ENCODE measurements around the gene PCDH9.
A peak's percentile ranks its signal among the peaks of the same experiment; 100 is the strongest.

PCDH9 gene

DNA sequence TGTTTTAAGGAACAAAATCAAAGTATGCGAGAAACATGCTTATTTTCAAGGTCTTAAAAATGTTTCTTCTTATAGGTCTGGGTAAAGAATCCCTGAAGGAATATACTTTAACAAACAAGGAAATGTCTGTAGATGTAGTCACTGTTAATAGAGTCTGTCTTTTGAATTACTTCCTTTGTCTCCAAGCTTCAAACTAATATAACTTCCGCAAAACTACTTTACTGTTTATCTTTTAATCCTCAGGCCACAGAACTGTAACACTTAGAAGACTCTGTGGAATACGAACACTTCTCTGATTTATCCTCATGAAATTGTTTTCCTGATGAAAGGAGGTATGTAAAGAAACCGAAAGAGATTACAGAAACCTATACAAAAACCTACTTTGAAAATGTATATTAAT lies 316.0 kb downstream of the PCDH9 start:
- Histone ChIP-seq H3K9ac (ENCODE audit: low read depth, low read length, poor library complexity) (no peak overlapping the region), H4K91ac (ENCODE audit: low read depth, low read length, poor library complexity) (no peak overlapping the region), H3K27me3 (ENCODE audit: control insufficient read depth in 3 of 3, insufficient read depth in 3 of 3, low read depth in 1 of 3, low read length in 3 of 3) (no peaks in the 10 kb centered on the region), H3K23ac (ENCODE audit: low read depth, low read length, poor library complexity) (no peak overlapping the region), H3K4me3 (ENCODE audit: low read length in 2 of 2) (no peak overlapping the region), H3K4me1 (ENCODE audit: control insufficient read depth in 2 of 2, insufficient read depth in 1 of 2, low read depth in 1 of 2, low read length in 2 of 2) (peaks cover 0 to 2% of the 10 kb centered on the region in 2 donors), H3K14ac (ENCODE audit: low read length) (no peak overlapping the region), H2BK5ac (ENCODE audit: low read length) (no peak overlapping the region), H3K27ac (replicated peaks; ENCODE audit: low read length) (no peak overlapping the region), H3K79me1 (ENCODE audit: low read depth, low read length) (no peaks in the 10 kb centered on the region), H3K9me3 (replicated peaks in 1 of 2; ENCODE audit: control insufficient read depth in 2 of 2, insufficient read depth in 1 of 2, low read depth in 1 of 2, low read length in 2 of 2) (no peaks in the 10 kb centered on the region), H3K4ac (ENCODE audit: low read length) (no peak overlapping the region), H2BK12ac (ENCODE audit: low read length) (no peak overlapping the region), H3K4me2 (ENCODE audit: insufficient read depth, low read length, poor library complexity, severe bottlenecking) (no peak overlapping the region), H3K18ac (ENCODE audit: low read length) (no peak overlapping the region), H2BK15ac (ENCODE audit: low read length) (no peak overlapping the region), H3K36me3 (replicated peaks in 1 of 2; ENCODE audit: control insufficient read depth in 2 of 2, insufficient read depth in 2 of 2, low read length in 2 of 2) (no peaks in the 10 kb centered on the region), H2AK5ac (ENCODE audit: low read depth, low read length) (no peak overlapping the region), H4K8ac (ENCODE audit: low read depth, low read length) (no peak overlapping the region), H2BK120ac (ENCODE audit: low read depth, low read length) (no peak overlapping the region), H2AFZ (ENCODE audit: low read length) (peak overlapping the region; percentile 65)
- no CpG with 5 or more reads among the region's 4 CpGs for WGBS, 2 donors (ENCODE audit: extremely low coverage in 2 of 2, insufficient read length in 2 of 2, insufficient replicate concordance in 1 of 2)
- DNase-seq (ENCODE audit: low spot score): no peak

DNA sequence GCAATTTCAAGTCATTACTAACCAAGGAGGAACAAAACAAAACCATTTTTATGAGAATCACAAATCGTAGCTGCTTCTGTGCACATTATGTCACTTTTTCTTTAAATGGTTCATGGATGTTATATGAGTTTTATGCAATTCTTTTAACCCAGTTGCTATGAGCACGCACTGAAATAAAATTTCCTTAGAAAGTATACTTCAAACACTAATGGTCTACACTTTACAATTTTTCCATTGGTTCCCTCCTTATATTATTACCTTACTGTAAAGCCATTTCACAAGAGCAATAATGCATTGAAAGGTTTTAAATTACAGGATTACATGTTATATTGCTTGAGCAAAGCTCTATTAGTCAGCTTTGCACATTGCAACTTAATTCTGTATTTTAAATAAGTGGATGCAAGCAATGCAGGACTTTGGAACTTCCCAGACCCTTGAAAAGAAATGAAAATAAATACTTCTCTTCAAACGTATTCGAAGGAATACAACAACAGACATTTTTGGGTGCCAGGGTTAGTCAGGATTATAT lies 318.7 kb downstream of the PCDH9 start:
- Histone ChIP-seq H2BK120ac (ENCODE audit: low read depth, low read length) (no peak overlapping the region), H3K9me3 (replicated peaks in 1 of 2; ENCODE audit: control insufficient read depth in 2 of 2, insufficient read depth in 1 of 2, low read depth in 1 of 2, low read length in 2 of 2) (no peaks in the 10 kb centered on the region), H3K4me1 (ENCODE audit: control insufficient read depth in 2 of 2, insufficient read depth in 1 of 2, low read depth in 1 of 2, low read length in 2 of 2) (peaks cover 0 to 2% of the 10 kb centered on the region in 2 donors), H3K23ac (ENCODE audit: low read depth, low read length, poor library complexity) (no peak overlapping the region), H2AFZ (ENCODE audit: low read length) (no peak overlapping the region), H3K18ac (ENCODE audit: low read length) (no peak overlapping the region), H3K79me1 (ENCODE audit: low read depth, low read length) (no peaks in the 10 kb centered on the region), H3K4me2 (ENCODE audit: insufficient read depth, low read length, poor library complexity, severe bottlenecking) (no peak overlapping the region), H2AK5ac (ENCODE audit: low read depth, low read length) (no peak overlapping the region), H3K4me3 (ENCODE audit: low read length in 2 of 2) (no peak overlapping the region), H3K4ac (ENCODE audit: low read length) (no peak overlapping the region), H2BK12ac (ENCODE audit: low read length) (no peak overlapping the region), H3K9ac (ENCODE audit: low read depth, low read length, poor library complexity) (no peak overlapping the region), H3K36me3 (replicated peaks in 1 of 2; ENCODE audit: control insufficient read depth in 2 of 2, insufficient read depth in 2 of 2, low read length in 2 of 2) (no peaks in the 10 kb centered on the region), H3K27me3 (ENCODE audit: control insufficient read depth in 3 of 3, insufficient read depth in 3 of 3, low read depth in 1 of 3, low read length in 3 of 3) (no peaks in the 10 kb centered on the region), H2BK5ac (ENCODE audit: low read length) (no peak overlapping the region), H4K8ac (ENCODE audit: low read depth, low read length) (no peak overlapping the region), H3K14ac (ENCODE audit: low read length) (no peak overlapping the region), H2BK15ac (ENCODE audit: low read length) (no peak overlapping the region), H3K27ac (replicated peaks; ENCODE audit: low read length) (no peak overlapping the region), H4K91ac (ENCODE audit: low read depth, low read length, poor library complexity) (no peak overlapping the region)
- no peak for DNase-seq (ENCODE audit: low spot score)
- WGBS, 2 donors (ENCODE audit: extremely low coverage in 2 of 2, insufficient read length in 2 of 2, insufficient replicate concordance in 1 of 2): no CpG with 5 or more reads among the region's 4 CpGs

DNA sequence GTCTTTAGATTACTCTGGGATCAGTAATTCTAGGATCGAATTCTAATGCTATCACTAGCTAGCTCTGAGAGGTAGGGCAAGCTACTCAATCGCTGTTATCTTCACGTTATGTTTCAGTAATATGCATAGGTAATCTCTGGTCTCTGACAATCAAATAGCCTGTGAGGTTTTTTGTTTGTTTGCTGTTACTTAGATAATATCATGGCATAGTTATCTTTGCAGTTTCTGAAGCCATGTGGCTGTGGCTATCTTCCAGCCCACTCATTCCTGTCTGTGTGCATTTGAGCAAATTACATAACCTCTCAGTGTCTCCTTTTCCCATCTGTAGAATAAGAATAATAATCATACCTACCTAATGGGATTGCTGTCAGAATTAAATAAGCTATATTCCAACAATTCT lies 330.2 kb downstream of the PCDH9 start:
- WGBS, 2 donors (ENCODE audit: extremely low coverage in 2 of 2, insufficient read length in 2 of 2, insufficient replicate concordance in 1 of 2): no CpG with 5 or more reads among the region's 3 CpGs
- Histone ChIP-seq H2BK12ac (ENCODE audit: low read length) (no peak overlapping the region), H3K4ac (ENCODE audit: low read length) (no peak overlapping the region)

DNA sequence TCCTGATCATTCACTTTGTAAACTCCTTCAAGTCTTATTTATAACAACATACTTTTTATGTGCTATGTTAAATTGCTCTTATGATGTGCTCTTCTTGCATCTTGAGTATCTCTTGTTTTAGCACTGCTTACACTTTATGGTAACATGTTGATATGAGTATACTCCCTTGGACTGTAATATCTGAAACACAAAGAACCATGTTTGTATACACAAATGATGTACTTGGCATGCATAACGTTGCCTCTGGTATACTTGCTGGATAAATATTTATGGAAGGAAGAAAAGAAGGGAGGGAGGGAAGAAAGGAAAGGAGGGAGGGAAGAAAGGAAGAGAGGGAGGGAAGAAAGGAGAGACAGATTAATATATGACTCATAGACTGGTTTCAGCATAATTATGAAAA lies 333.2 kb downstream of the PCDH9 start:
- Histone ChIP-seq H3K14ac (ENCODE audit: low read length) (no peak overlapping the region), H2BK5ac (ENCODE audit: low read length) (no peak overlapping the region), H2BK15ac (ENCODE audit: low read length) (no peak overlapping the region), H3K23ac (ENCODE audit: low read depth, low read length, poor library complexity) (no peak overlapping the region), H2AFZ (ENCODE audit: low read length) (no peak overlapping the region), H3K4ac (ENCODE audit: low read length) (no peak overlapping the region), H3K4me2 (ENCODE audit: insufficient read depth, low read length, poor library complexity, severe bottlenecking) (no peak overlapping the region), H3K9me3 (replicated peaks in 1 of 2; ENCODE audit: control insufficient read depth in 2 of 2, insufficient read depth in 1 of 2, low read depth in 1 of 2, low read length in 2 of 2) (no peaks in the 10 kb centered on the region), H3K4me3 (ENCODE audit: low read length in 2 of 2) (no peak overlapping the region), H2BK12ac (ENCODE audit: low read length) (no peak overlapping the region), H3K79me1 (ENCODE audit: low read depth, low read length) (no peaks in the 10 kb centered on the region), H4K91ac (ENCODE audit: low read depth, low read length, poor library complexity) (no peak overlapping the region), H3K27me3 (ENCODE audit: control insufficient read depth in 3 of 3, insufficient read depth in 3 of 3, low read depth in 1 of 3, low read length in 3 of 3) (no peaks in the 10 kb centered on the region), H3K27ac (replicated peaks; ENCODE audit: low read length) (no peak overlapping the region), H3K36me3 (replicated peaks in 1 of 2; ENCODE audit: control insufficient read depth in 2 of 2, insufficient read depth in 2 of 2, low read length in 2 of 2) (no peaks in the 10 kb centered on the region), H2AK5ac (ENCODE audit: low read depth, low read length) (no peak overlapping the region), H2BK120ac (ENCODE audit: low read depth, low read length) (no peak overlapping the region), H3K9ac (ENCODE audit: low read depth, low read length, poor library complexity) (no peak overlapping the region), H4K8ac (ENCODE audit: low read depth, low read length) (no peak overlapping the region), H3K18ac (ENCODE audit: low read length) (no peak overlapping the region), H3K4me1 (ENCODE audit: control insufficient read depth in 2 of 2, insufficient read depth in 1 of 2, low read depth in 1 of 2, low read length in 2 of 2) (no peaks in the 10 kb centered on the region)
- no CpG with 5 or more reads among the region's 1 CpG for WGBS, 2 donors (ENCODE audit: extremely low coverage in 2 of 2, insufficient read length in 2 of 2, insufficient replicate concordance in 1 of 2)
- DNase-seq (ENCODE audit: low spot score): no peak

More for the DNA sequence above, 330.2 kb downstream of the PCDH9 start:
- Histone ChIP-seq H3K4me3 (ENCODE audit: low read length in 2 of 2) (no peak overlapping the region), H3K23ac (ENCODE audit: low read depth, low read length, poor library complexity) (no peak overlapping the region), H2AK5ac (ENCODE audit: low read depth, low read length) (no peak overlapping the region), H4K8ac (ENCODE audit: low read depth, low read length) (no peak overlapping the region), H3K4me2 (ENCODE audit: insufficient read depth, low read length, poor library complexity, severe bottlenecking) (no peak overlapping the region), H2BK120ac (ENCODE audit: low read depth, low read length) (no peak overlapping the region), H3K27ac (replicated peaks; ENCODE audit: low read length) (no peak overlapping the region), H2BK15ac (ENCODE audit: low read length) (no peak overlapping the region), H2AFZ (ENCODE audit: low read length) (no peak overlapping the region), H4K91ac (ENCODE audit: low read depth, low read length, poor library complexity) (no peak overlapping the region), H3K9me3 (replicated peaks in 1 of 2; ENCODE audit: control insufficient read depth in 2 of 2, insufficient read depth in 1 of 2, low read depth in 1 of 2, low read length in 2 of 2) (no peaks in the 10 kb centered on the region), H2BK5ac (ENCODE audit: low read length) (no peak overlapping the region), H3K18ac (ENCODE audit: low read length) (no peak overlapping the region), H3K79me1 (ENCODE audit: low read depth, low read length) (no peaks in the 10 kb centered on the region), H3K4me1 (ENCODE audit: control insufficient read depth in 2 of 2, insufficient read depth in 1 of 2, low read depth in 1 of 2, low read length in 2 of 2) (no peaks in the 10 kb centered on the region), H3K27me3 (ENCODE audit: control insufficient read depth in 3 of 3, insufficient read depth in 3 of 3, low read depth in 1 of 3, low read length in 3 of 3) (no peaks in the 10 kb centered on the region), H3K36me3 (replicated peaks in 1 of 2; ENCODE audit: control insufficient read depth in 2 of 2, insufficient read depth in 2 of 2, low read length in 2 of 2) (no peaks in the 10 kb centered on the region), H3K14ac (ENCODE audit: low read length) (no peak overlapping the region), H3K9ac (ENCODE audit: low read depth, low read length, poor library complexity) (no peak overlapping the region)
- DNase-seq (ENCODE audit: low spot score): no peak

Data from neuronal stem cell (in vitro differentiated cells).